NCI-H524 treated with DMSO at 0.1 percent for 48 hours (cell line): ENCODE data around the gene FCER1G.

Experiments
- DNase-seq: peaks from one replicate; lab custom pipeline; 2025; lab: John Stamatoyannopoulos, UW

The FCER1G gene

DNA sequence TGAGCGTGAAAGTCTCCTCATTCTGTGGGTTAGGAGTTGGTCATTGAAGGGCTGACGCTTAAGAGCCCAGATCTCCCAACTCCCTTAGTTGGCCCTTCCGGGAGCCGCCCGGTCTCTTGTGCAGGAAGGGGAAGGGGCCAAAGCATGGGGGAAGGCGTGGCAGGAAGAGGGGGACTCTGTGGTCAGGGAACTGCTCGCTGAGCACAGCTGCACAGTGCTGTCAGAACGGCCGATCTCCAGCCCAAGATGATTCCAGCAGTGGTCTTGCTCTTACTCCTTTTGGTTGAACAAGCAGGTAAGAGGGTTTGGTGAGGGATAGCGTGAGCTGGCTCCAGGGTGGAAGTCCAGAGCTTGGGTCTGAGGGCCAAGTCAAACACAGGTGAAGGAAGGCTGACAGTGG lies at the start of gene FCER1G:
FCER1G (plus strand) TSS at position 220 of the 400 bp plus-strand sequence; CDS start at position 247, 27 bp downstream.
- DNase-seq = no peak

DNA sequence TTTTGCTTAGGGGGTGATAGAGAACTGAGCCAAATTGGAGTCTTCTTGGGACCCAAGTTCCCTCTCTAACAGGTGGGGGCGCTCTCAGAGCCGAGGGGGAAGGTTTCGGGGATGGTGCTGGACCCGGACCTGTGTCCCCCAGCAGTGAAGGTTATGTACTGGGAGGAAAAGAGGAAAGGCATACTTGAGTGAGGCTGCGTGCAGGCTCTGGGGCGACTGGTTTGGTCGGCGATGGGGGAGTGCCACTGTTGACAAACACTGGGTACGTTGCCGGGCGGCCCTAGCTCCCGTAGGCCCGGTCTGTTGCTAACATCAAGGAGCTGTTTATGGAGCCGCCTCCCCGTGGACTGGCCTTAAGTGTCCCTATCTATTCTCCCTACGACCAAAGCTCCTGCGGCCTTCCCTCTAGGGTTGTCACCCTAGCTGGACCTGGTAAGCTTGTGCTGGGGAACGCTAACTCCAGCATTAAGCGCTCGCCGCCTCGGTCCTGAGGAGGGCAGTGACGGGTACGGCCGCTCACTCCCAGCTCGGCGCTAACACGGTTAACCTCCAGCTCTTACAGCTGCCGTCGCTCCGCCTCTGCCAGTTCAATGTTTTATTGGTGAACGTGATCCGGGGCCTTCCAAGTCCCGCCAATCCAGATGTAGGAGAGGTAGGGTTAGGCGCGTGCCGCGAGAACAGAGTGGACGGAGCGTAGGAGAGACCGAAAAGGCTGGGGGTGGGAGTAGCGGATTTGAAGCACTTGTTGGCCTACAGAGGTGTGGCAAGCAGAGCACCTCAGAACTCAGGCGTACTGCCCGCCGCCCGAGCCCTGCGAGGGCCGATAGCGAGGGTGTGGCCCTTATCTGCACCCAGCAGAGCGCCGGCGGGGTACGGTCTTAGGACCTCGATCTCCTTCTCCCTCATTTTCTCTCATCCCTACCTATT lies 49.1 kb upstream of the FCER1G start, which contains the start of gene PPOX:
PPOX (plus strand) TSS at position 685 of the 927 bp plus-strand sequence. CDS start 422 bp downstream, outside the sequence.
- peak; percentile 87 for DNase-seq

DNA sequence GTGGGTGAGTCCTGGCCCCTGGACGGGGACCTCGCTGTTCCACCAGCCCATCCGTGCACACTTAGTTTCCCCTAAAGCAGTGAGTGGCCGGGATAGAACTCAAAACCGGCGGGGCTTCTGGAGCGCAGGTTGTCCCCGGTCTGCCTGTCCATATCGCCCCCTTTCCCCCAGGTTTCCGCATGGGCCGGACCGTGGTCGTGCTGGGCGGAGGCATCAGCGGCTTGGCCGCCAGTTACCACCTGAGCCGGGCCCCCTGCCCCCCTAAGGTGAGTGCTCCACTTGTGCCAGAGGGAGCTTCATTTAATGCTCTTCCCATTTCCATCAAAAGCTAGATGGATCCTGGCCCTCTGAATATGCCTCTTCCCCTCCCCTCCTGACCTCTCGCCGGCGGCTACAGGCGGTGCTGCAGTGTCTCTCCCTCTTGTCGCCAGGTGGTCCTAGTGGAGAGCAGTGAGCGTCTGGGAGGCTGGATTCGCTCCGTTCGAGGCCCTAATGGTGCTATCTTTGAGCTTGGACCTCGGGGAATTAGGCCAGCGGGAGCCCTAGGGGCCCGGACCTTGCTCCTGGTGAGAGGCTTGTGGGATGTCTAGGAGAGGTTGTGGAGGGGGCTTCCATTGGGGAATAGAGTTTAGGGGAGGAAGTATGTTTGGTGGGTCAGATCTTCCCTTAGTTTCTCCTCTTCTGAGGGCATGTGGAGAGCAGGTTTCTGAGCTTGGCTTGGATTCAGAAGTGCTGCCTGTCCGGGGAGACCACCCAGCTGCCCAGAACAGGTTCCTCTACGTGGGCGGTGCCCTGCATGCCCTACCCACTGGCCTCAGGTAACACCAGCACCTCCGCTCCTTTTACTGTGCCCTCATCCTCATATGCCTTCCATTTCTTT lies 48.2 kb upstream of the FCER1G start:
- no peak for DNase-seq

DNA sequence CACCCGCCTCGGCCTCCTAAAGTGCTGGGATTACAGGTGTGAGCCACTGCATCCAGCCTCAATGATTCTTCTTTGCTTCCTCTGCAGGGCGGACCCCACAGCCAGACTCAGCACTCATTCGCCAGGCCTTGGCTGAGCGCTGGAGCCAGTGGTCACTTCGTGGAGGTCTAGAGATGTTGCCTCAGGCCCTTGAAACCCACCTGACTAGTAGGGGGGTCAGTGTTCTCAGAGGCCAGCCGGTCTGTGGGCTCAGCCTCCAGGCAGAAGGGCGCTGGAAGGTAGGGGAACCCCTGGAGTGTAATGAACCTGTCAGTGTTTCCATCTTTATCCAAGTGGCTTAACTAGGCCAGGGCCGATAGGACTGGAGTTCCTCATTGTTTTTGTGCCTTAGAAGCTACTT lies 46.2 kb upstream of the FCER1G start:
- no peak for DNase-seq

DNA sequence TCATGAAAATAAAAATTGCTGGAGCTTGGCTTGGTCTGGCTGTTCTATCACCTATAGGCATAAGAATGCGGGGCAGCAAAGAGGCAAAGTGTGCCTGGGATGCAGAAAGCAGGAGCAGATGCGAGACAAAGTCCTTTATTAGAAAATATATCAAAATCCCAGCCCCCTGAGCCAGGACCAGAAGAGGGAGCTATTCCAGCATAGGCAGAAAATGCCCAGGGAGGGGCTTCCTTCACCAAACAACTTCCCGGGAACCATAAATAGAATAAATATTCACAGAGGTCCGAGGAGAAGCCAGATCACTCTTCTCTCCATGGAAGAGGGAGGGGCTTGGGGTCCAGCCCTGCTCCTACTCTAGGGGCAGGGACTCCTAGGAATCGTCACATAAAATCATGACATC lies 43.9 kb upstream of the FCER1G start:
- DNase-seq = no peak

DNA sequence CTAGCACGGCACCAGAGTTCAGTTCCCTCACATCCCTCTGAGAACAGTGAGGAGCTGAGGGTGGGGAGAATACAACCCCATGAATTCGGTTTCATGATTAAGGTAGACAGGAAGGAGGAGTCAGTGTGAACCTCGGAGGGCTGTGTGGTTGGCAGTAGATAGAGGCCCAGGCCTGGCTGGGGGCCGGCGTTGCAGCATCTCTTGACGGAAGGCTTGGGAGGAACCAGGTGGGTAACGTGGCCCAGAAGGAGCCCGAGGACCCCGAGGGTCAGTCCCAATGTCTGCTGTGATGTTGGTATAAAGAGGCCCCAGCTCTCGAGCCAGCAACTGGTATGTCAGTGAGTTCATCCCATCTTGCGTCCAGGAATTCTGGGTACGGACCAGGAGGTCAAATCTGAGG lies 43.4 kb upstream of the FCER1G start:
- no peak for DNase-seq

DNA sequence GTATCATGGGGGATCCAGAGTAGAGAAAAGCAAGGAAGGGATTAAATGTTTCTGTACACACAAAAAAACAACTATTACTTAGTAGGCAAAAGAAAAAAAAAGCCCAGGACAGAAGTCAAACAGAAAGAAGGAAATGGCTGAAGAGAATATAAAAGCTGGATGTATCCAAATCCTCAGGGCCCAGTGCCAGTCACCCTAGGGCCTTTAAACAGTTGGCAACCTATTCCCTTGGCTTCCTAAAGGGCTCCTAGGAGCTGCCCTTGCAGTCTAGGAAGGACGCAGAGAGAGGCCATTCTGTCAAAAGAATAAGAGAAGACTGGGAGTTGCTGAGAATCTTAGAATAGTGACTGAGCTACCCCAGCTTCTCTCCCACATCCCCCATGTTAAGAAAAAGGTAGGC lies 42.7 kb upstream of the FCER1G start:
- no peak for DNase-seq

DNA sequence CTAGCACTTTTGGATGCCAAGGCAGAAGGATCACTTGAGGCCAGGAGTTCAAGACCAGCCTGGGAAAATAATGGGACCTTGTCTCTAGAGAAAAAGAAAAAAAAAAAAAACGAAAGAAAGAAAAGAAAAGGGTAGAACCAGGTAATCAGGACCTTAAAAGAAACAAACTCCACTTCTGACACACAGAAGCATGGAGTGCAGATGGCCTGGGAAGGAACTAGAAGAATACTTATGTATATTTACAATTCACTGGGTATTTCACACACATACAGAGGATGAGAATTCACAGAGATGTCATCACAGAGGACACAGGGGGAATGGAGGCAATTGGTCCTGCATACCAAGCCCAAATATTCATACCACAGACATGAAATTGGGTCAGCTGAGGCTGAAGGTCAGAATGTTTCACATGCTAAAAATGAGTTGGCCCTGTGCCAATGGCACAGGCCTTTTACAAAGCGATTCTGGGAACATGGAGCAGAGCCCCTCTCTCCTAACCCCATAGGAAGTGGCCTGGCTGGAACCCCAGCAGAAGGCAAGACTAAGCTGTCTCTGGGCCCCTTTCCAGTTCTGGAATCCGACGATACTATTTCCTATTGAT lies 42.2 kb upstream of the FCER1G start:
- no peak for DNase-seq

DNA sequence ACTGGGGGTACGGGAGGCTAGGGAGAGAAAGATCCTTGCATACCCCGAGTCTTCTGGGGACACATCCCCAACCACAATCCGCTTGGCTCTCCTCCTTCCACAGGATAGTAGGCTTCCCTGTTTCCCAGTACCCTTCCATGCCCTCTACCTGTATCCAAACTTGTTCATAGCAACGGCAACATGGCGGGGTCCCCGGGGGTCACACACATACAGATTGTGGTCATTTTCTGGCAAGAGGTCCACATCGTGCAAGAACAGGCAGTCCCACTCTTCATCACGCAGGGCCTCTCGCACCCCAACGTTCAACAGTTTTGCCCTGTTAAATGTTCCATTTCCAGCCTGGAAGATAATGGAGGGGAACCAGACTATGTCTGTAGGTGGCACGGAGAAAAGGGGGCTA lies 41.4 kb upstream of the FCER1G start:
- no peak for DNase-seq

DNA sequence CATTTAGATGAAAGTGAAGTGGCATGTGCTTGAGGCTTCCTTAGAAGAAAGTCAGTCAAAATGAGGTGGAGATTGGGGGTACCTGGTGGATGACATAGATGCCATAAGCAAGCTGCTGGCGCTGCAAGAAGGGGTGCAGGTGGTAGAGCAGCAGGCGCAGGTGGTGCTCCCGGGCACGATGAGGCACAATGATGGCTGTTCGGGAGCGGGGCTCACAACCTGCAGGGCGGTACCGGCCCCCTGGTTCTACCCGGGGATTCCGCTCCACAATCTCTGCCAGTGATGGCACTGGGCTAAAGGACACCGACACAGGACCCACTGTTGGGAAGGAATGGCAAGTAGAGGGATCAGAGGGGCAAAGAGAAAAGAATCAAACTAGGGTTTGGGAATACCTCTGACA lies 40.2 kb upstream of the FCER1G start:
- DNase-seq = no peak

DNA sequence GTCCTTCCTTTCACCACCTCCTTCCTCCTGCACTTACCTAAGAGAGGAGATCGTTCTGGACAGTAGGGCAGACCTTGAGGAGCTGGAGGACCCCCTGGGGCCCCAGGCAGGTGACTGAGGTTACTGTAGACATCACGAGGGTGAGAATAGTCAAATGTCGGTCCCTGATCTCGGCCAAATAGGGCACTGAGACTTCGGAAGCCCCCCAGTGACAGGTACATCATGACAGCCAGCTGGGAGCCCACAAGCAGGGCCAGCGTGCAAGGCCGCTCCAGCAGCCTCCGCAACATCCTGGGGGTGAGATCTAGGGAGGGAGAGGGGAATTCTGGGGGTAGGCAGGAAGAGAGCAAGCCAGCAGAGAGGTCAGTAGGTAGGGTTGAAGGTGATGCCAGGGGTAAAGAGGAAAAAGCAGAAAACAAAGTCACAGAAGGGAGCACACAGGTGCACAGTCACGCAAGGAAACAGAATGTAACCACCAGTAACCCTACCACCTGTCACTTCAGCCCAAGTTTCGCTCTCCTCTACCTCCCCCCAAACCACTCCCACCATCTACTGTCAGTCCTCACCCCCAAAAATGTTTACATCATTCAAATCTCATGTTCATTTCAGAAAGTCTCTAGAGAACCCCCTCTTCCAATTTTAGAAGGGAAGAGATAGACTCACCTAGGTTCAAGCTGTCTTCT lies 39.2 kb upstream of the FCER1G start:
- DNase-seq = no peak

DNA sequence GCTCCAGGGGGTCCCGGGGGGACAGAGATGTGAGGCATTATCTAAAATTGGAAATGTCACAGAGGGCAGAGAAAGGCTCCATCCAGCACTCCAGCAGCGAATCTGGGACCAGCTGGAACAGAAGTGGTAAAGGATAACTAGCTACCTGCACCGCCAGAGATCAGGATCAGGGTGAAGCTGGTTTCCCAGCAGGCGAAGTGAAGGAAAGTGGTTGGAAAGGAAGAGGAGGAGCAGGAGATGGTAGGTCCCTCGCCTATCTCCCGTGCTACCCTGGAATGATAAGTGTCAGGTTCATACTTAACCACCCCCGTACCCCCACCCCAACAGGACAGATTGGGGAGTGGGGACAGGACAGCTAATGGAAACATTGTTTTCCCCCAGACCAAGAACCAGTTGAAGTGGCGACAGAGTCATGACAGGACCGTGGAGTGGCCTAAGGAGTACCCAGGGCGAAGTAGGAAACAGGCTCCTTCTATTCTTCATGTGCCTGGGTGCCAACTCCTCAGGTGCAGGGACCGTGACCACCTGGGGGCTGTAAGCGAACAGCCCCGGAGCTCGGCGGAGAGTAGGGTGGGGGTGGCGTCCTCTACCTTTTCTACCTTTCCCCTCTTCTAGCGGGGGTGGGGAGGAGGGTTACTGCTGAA lies 38.5 kb upstream of the FCER1G start:
- DNase-seq = no peak

DNA sequence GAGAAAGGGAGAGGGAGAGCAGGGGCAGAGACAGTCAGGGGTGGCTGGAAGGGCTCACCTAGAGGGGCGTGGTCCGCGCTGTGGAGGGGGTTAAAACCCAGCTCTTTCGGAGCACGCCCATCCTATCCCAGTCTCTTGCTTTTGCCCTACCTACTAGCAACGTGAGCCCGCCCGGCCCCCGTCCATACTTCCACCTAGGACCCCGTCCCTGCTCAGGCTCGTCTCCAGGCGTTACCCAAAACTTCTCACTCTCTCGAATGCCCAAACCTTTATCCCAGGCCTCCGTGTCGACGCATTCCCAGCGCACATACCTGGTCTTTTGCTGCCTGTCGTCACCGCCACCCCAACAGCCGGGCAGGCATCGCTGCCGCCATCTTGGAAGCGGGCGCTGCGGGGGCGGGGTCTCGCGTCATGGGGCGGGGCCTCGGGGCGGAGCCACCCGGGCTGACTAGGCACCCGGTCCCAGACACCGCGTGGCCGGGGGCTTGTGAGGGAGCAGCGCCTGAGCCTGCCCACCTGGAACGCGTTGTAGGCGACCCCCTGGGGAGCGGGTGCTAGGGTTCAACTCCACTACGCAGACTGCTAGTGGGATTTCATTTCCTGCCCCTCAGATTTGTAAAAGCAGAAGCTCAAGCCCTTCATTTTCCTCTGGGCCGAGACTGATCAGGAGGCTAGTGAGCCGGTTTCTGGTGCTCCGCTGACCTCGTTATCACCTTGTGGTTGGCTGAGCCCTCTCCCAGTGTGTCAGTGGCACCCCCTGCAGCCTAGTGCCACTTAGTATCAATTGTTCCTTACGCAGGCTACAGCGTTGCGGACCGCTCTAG lies 37.8 kb upstream of the FCER1G start, which contains the start of gene B4GALT3:
B4GALT3 (minus strand) TSS at position 396 of the 824 bp plus-strand sequence. CDS start 1,447 bp downstream, outside the sequence.
- peak; percentile 61 for DNase-seq

DNA sequence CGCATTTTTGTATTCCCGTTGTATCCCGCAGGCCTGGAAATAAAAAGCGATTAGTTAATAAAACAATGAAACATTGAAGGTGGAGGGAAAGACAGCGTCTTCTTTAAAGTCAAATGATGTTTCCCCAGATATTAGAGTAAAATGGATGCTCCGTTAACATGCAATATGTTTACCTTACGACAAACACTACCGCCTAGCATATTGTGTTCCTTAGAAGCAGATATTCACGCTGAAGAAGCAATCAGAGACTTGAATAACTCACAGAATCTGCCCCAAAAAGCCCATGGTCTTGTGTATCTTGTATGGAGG lies 37.2 kb upstream of the FCER1G start:
- DNase-seq = no peak

DNA sequence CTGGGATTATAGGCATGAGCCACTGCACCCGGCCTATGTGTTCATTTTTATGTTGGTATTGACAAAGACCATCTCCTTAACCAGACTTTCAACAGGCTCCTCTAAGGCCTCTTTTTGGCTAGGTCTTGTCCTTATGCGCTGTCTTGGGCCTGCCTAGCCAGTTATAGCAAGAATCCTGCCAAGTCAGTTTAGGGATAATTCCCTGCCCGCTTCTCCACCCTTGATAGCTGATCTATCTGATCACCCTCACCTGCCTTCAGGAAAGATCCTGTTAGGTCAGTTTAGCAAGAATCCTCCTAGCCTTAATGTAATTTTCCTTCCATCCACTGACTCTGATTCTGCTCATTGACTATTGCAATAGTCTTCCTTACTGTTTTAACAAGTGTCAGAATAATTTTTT lies 35.4 kb upstream of the FCER1G start:
- no peak for DNase-seq

DNA sequence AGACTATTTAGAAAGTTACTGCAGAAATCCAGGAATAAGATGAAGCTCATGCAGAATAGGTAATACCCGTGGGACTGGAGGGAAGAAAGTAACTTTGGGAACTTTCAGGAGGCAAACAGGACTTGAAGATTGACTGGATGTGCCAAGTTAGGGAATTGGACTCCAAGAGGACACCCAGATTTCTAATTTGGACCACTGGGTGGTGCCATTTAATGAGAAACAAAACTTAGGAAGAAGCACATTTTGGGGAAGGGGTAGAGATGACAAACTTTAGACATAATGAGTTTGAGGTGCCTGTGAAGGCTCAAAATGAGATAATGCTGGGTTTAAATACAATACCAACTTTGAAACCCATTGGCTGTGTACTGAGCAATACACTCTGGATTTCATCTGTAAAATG lies 34.5 kb upstream of the FCER1G start:
- DNase-seq = peak; percentile 1

DNA sequence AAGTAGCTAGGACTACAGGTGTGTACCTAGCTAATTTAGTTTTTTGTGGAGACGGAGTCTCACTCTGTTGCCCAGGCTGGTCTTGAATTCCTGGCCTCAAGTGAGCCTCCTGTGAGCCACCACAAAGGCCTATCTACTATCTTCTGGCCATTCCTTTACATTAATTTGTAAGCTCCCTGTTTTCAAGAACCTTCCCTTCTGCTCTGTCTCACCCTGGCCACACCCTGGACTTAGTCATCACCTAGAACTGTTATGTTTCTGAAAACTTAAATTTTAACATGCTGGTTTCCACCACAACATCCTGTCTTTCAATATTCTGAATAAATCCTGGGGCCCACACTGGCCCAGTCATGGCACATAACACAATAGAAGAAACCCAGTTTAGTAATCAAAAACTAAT lies 32.9 kb upstream of the FCER1G start:
- no peak for DNase-seq

DNA sequence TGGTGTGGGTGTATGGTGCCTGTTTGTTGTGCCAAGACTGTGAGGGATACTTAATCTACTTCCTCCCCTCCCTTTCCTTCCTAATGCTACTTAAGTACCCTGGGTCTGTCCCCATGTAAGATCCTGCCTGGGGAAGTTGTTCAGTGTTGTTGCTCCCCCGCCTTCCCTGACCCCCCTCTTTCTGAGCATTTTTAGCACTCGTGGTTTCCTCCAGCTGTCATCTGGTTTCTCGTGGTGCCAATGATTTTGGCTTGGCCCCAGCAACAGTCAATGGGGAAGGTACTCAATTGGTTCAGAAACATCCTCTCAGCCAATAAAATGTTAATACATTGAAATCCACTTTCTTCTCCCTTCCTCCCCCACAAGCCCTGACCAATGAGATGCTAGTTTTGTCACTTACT lies 29.8 kb upstream of the FCER1G start:
- DNase-seq = peak; percentile 97

DNA sequence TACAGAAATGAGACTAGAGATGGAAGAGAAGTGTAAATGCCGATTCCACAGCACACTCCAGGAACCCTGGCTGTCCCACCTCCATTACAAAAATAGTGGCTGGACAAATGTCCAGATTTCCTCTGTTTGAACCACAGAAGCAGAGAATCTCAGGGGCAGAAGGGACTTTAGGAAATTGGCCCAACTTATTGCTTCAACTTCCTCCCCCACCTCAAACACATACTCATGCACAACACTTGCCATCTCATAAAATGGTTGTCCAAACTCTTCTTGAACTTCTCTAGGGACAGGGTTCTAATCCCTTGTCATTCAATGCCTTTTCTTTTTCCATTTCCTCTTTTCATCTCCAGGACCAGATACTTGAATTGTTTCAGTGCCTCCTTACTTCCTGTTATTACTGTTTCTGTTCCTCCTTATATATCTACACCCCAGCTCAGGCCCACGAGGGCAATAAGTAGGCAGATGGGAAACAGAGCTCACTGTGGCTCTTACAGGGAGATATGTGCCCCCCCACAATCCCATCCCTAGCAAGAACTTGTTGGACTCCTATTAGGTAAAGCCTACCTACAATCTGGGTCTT lies 29.3 kb upstream of the FCER1G start:
- no peak for DNase-seq

DNA sequence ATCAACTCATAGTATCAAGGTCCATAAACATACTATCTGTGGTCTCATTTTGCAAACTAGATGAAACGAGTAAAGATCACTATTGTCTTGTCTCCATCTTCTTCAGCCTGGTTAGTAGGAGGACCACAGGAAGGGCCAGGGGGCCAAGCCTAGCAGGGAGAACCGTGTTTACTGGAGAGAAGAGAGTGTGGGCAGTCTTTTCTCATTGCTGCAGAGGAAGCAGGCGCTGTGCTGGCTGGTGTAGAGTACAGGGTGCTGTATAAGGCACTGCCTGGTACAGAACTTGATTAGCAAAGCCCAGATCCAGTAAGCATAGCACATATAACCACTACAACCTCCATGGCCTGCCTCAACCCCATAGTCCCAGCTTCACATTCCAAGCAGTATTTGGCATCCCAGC lies 27.8 kb upstream of the FCER1G start:
- no peak for DNase-seq
